PC-3 (cell line): ENCODE data around the gene PRXL2B. TPM values are rescaled to one million over a fixed set of nuclear protein-coding genes. Genes with fewer than 3 reads are reported as not detected.

Experiments used
- ATAC-seq: fragments of 200-7000 bp; cut with Tn5 transposase; 2 replicates; pipeline ENCODE4 v1.9.1; 2020; ENCODE audit warnings: mild to moderate bottlenecking, moderate library complexity
- BruUV-seq: library from RNA; stranded (reverse); fragments of 400-500 nt; replicated peaks from 2 replicates; lab custom pipeline; 2021; lab: Mats Ljungman, UMichigan
- CTCF ChIA-PET: fragments of 300-600 bp; sonication (Branson Sonifier 250); formaldehyde crosslinking; loops from one replicate; lab custom pipeline; 2022; ENCODE audit warnings: antibody characterized with exemption; lab: Charles Lee
- POLR2A ChIA-PET: fragments of 300-600 bp; sonication (Branson Sonifier 250); formaldehyde crosslinking; loops from one replicate; lab custom pipeline; 2022; ENCODE audit warnings: antibody characterized with exemption; ENCODE audit not compliant: unreplicated experiment; lab: Charles Lee
- DNase-seq: peaks from one replicate; pipeline ENCODE4 v3.0.0-alpha.2; 2015
- H2AFZ ChIP-seq: fragments of 300-600 bp; sonication (generic); 2 replicates; pipeline ENCODE4 v1.6.0; 2016; ENCODE audit warnings: antibody characterized with exemption, low read length
- H3F3A ChIP-seq: fragments of 300-600 bp; sonication (generic); one replicate; pipeline ENCODE4 v1.6.0; 2017; ENCODE audit warnings: antibody characterized with exemption, low read length, control low read depth, mild to moderate bottlenecking; ENCODE audit not compliant: unreplicated experiment
- H3K27ac ChIP-seq: fragments of 300-600 bp; sonication (generic); 2 replicates; pipeline ENCODE4 v1.5.1; 2016; ENCODE audit warnings: mild to moderate bottlenecking, low read length
- H3K27me3 ChIP-seq: fragments of 300-600 bp; sonication (generic); 2 replicates; pipeline ENCODE4 v1.6.1; 2016; ENCODE audit warnings: low read length, mixed read lengths
- H3K36me3 ChIP-seq: fragments of 300-600 bp; sonication (generic); 2 replicates; pipeline ENCODE4 v1.6.1; 2016; ENCODE audit warnings: low read depth, mixed run types, low read length, mixed read lengths
- H3K4me1 ChIP-seq: fragments of 300-600 bp; sonication (generic); 2 replicates; pipeline ENCODE4 v1.5.1; 2016; ENCODE audit warnings: low read length; ENCODE audit not compliant: insufficient read depth
- H3K4me2 ChIP-seq: fragments of 300-600 bp; sonication (generic); 2 replicates; pipeline ENCODE4 v1.6.0; 2016; ENCODE audit warnings: low read length
- H3K4me3 ChIP-seq: fragments of 300-600 bp; sonication (generic); 2 replicates; pipeline ENCODE4 v1.5.1; 2016; ENCODE audit warnings: mild to moderate bottlenecking, low read length, mixed read lengths
- H3K79me2 ChIP-seq: fragments of 300-600 bp; sonication (generic); 2 replicates; pipeline ENCODE4 v1.6.1; 2017; ENCODE audit warnings: low read length, mixed read lengths
- H3K9ac ChIP-seq: fragments of 300-600 bp; sonication (generic); 2 replicates; pipeline ENCODE4 v1.6.0; 2016; ENCODE audit warnings: mild to moderate bottlenecking, low read length
- H3K9me2 ChIP-seq: fragments of 300-600 bp; sonication (generic); replicated peaks from 2 replicates; pipeline ENCODE4 v1.6.1; 2016; ENCODE audit warnings: mixed run types, low read length, mixed read lengths
- H3K9me3 ChIP-seq: fragments of 300-600 bp; sonication (generic); 2 replicates; pipeline ENCODE4 v1.6.1; 2016; ENCODE audit warnings: low read length, mixed read lengths
- H4K20me1 ChIP-seq: fragments of 300-600 bp; sonication (generic); 2 replicates; pipeline ENCODE4 v1.6.1; 2016; ENCODE audit warnings: low read length, mixed read lengths
- EZH2 ChIP-seq: fragments of 300-600 bp; sonication (generic); IDR thresholded peaks from one replicate; pipeline ENCODE4 v1.6.1; 2017; ENCODE audit warnings: antibody characterized with exemption, mild to moderate bottlenecking, low read length; ENCODE audit not compliant: unreplicated experiment
- EZH2phosphoT487 ChIP-seq: fragments of 300-600 bp; sonication (generic); IDR thresholded peaks from 2 replicates; pipeline ENCODE4 v1.6.1; 2018; ENCODE audit warnings: mild to moderate bottlenecking, antibody characterized with exemption, low read length, borderline replicate concordance
- intact Hi-C: fragments of 100-400 bp; cut with micrococcal nuclease; formaldehyde crosslinking; loops from 2 replicates; pipeline ENCODE4 v1.9.0; 2023
- total RNA-seq: library from RNA; depleted of rRNA; stranded (reverse); fragments of >200 nt; gene quantifications from 2 replicates; pipeline ENCODE4 v1.2.3, GENCODE V29; 2014
- TF ChIP-seq, protein P1 (sequence below): fragments of 300-600 bp; sonication (generic); conservative IDR thresholded peaks from 2 replicates; pipeline ENCODE4 v1.5.1; 2017; ENCODE audit warnings: antibody characterized with exemption, low read depth, mild to moderate bottlenecking, low read length

Gene PRXL2B
- total RNA-seq, 1 experiment from 2014 or later, result 75.0 TPM

DNA sequence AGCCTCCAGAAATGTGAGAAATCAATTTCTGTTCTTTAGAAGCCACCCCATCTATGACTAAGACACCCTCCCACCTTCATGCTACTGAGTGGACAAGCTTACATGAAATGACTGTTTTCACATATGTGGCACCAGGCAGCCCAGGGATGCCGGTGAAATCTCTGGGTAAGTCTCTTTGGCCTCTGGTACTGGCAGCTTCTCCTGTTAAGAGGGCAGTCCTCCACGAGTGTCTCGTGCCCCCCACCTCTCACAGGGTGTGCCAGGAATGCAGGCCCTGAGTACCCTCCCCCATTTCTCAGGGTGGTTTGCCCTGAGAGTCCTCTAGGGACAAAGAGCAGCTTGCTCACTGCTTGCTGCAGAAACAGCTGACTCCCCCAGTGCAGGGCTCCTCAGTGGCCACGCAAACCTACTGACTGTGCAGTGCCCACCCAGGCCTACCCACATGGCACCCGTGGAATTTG, 3.2 kb upstream of the PRXL2B start:
- ChIA-PET POLR2A (interaction anchor here (0.6 kb wide), 1 partner anchor 837 kb away, joined by 5 read pairs; no protein-coding TSS in a partner anchor), CTCF (no interaction called here)
- Histone ChIP-seq H4K20me1 (no peaks in the 10 kb centered on the region), H3K27ac (no peak overlapping the region), H3F3A (no peaks in the 10 kb centered on the region), H2AFZ (no peak overlapping the region), H3K36me3 (no peaks in the 10 kb centered on the region), H3K9ac (no peak overlapping the region), H3K27me3 (no peaks in the 10 kb centered on the region), H3K9me2 (no peaks in the 10 kb centered on the region), H3K79me2 (peaks cover 16% of the 10 kb centered on the region; the same call in 1 of the 2 replicates), H3K4me1 (peaks cover 14% of the 10 kb centered on the region), H3K4me3 (no peak overlapping the region), H3K9me3 (no peaks in the 10 kb centered on the region), H3K4me2 (no peak overlapping the region)
- no peak for DNase-seq
- no peak for TF ChIP-seq EZH2
- no peak for TF ChIP-seq EZH2phosphoT487
- TF ChIP-seq, protein P1, sequence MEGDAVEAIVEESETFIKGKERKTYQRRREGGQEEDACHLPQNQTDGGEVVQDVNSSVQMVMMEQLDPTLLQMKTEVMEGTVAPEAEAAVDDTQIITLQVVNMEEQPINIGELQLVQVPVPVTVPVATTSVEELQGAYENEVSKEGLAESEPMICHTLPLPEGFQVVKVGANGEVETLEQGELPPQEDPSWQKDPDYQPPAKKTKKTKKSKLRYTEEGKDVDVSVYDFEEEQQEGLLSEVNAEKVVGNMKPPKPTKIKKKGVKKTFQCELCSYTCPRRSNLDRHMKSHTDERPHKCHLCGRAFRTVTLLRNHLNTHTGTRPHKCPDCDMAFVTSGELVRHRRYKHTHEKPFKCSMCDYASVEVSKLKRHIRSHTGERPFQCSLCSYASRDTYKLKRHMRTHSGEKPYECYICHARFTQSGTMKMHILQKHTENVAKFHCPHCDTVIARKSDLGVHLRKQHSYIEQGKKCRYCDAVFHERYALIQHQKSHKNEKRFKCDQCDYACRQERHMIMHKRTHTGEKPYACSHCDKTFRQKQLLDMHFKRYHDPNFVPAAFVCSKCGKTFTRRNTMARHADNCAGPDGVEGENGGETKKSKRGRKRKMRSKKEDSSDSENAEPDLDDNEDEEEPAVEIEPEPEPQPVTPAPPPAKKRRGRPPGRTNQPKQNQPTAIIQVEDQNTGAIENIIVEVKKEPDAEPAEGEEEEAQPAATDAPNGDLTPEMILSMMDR, result no peak
- intact Hi-C loops, result no loop called here
- no TSS peak for BruUV-seq
- ATAC-seq, result no peak

DNA sequence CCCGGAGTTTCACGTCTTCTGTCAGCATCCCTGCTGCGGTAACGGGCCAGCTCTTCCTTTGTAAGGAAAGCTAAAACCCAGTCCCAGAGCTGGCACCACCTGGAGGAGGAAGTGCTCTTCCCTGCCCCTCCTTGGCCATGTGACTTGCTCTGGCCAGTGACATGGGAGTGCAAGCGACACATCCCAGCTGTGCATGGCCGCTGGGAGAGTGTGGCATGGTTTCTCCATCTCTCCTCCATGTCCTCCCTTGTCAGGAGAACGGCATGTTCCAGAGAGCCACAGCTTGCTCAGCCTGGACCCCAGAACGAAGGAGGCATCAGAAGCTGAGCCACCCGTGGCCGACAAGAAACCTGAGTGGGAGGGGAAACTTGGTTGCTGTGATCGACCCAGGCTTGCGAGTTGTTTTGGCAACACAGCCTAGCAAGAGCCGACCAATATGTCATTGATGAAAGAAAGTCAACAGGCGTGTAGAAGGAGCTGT, 2.7 kb upstream of the PRXL2B start:
- no peaks in the 10 kb centered on the region for H3K27me3 ChIP-seq
- no peak for TF ChIP-seq EZH2phosphoT487
- TF ChIP-seq, protein P1, result no peak
- no peak for TF ChIP-seq EZH2
- ChIA-PET CTCF (no interaction called here), POLR2A (interaction anchor here (0.6 kb wide), 1 partner anchor 836 kb away, joined by 5 read pairs; no protein-coding TSS in a partner anchor)
- intact Hi-C loops, result no loop called here
- H3K9ac ChIP-seq, result no peak overlapping the region
- no peaks in the 10 kb centered on the region for H3F3A ChIP-seq
- H3K4me2 ChIP-seq, result no peak overlapping the region
- H3K27ac ChIP-seq, result no peak overlapping the region
- 0 out of 2 replicates have a peak, but pooled peaks cover under 1% of the 10 kb centered on the region for H3K36me3 ChIP-seq
- H3K9me2 ChIP-seq, result no peaks in the 10 kb centered on the region
- BruUV-seq, result no TSS peak
- H4K20me1 ChIP-seq, result no peaks in the 10 kb centered on the region
- peaks cover 14% of the 10 kb centered on the region for H3K4me1 ChIP-seq
- DNase-seq (no peak), ATAC-seq (no peak)
- no peak overlapping the region for H2AFZ ChIP-seq
- no peak overlapping the region for H3K4me3 ChIP-seq
- H3K79me2 ChIP-seq, result peaks cover 16% of the 10 kb centered on the region; the same call in 1 of the 2 replicates
- no peaks in the 10 kb centered on the region for H3K9me3 ChIP-seq
